Stomach (tissue), 9 donors: Measurements from ENCODE around the gene SF3B2. TPM values are rescaled to one million over a fixed set of nuclear protein-coding genes. Genes with fewer than 3 reads are reported as not detected.

Experiments used
- DNase-seq, 2 donors: peaks; one replicate each; pipeline versions ENCODE4 v3.0.0 to v3.0.0-alpha.2; 2013 to 2019
- H3K27ac ChIP-seq, 5 donors: fragments of 200-600 bp in 4 of 5; sonication (generic) in 4 of 5; one replicate each; pipeline ENCODE4 v1.5.1; 2013 to 2019; ENCODE audit warnings: mild to moderate bottlenecking in 1 of 5, moderate library complexity in 1 of 5
- H3K27me3 ChIP-seq, 3 donors: fragments of 200-600 bp; sonication (generic); one replicate each; pipeline ENCODE4 v1.5.1; 2017 to 2019; ENCODE audit warnings: mixed run types in 1 of 3
- H3K36me3 ChIP-seq, 4 donors: fragments of 200-600 bp; sonication (generic); 1 replicate in 3 of 4; 2 replicates in 1 of 4; pipeline ENCODE4 v1.5.1; 2016 to 2019
- H3K4me1 ChIP-seq, 4 donors: fragments of 200-600 bp; sonication (generic); one replicate each; pipeline ENCODE4 v1.5.1; 2016 to 2019
- H3K4me3 ChIP-seq, 4 donors: fragments of 200-600 bp; sonication (generic) in 3 of 4; one replicate each; pipeline ENCODE4 v1.5.1; 2016 to 2019; ENCODE audit warnings: mild to moderate bottlenecking in 1 of 4
- H3K9me3 ChIP-seq, 4 donors: fragments of 200-600 bp; sonication (generic); one replicate each; pipeline ENCODE4 v1.5.1; 2016 to 2019
- CTCF ChIP-seq, 7 experiments: fragments of 450-650 bp in 4 of 7; fragments of 200-600 bp in 3 of 7; sonication (generic) in 3 of 7; IDR thresholded peaks; one replicate each; pipeline ENCODE4 v1.5.1; 2016 to 2019; ENCODE audit warnings: antibody characterized with exemption in 7 of 7, control low read depth in 2 of 7, mild to moderate bottlenecking in 1 of 7
- EP300 ChIP-seq: sonication (generic); formaldehyde crosslinking; IDR thresholded peaks from one replicate; pipeline ENCODE4 v1.6.1; 2017; ENCODE audit warnings: antibody characterized with exemption
- POLR2A ChIP-seq, 4 donors: fragments of 450-650 bp; IDR thresholded peaks; one replicate each; pipeline ENCODE4 v1.6.1; 2016; ENCODE audit warnings: antibody characterized with exemption in 4 of 4, control low read depth in 2 of 4, mild to moderate bottlenecking in 1 of 4, moderate library complexity in 1 of 4
- POLR2AphosphoS5 ChIP-seq, 3 donors: sonication (generic); formaldehyde crosslinking; IDR thresholded peaks; one replicate each; pipeline ENCODE4 v1.6.1; 2016; ENCODE audit warnings: antibody characterized with exemption in 3 of 3
- WGBS, 5 donors: extraction: QIAGEN DNeasy Blood & Tissue Kit in 3 of 5; methylation state at CpG; one replicate each; pipeline versions ENCODE4 v1.1.5 to v1.1.7; 2013 to 2018; 5-methylcytosine and 5-hydroxymethylcytosine counted together
- intact Hi-C: fragments of 100-400 bp; cut with DNase I; formaldehyde crosslinking; loops from one replicate; pipeline ENCODE4 v1.15.1; 2023; ENCODE audit warnings: low total_unique reads
- polyA plus RNA-seq, 3 donors: library from polyadenylated mRNA; stranded (reverse); fragments of 200-250 nt; gene quantifications; one replicate each; pipeline ENCODE4 v1.2.3, GENCODE V29; 2013
- total RNA-seq, 5 donors: library from RNA; depleted of rRNA; stranded (reverse); fragments of >200 nt; gene quantifications; one replicate each; pipeline versions ENCODE4 v1.1.0 to v1.2.3, GENCODE V29; 2014 to 2016
- donor health status: healthy with polysubstance abuse.
- donor health status: Bipolar disorder and iron deficiency.
- donor health status: healthy.

The SF3B2 gene
- total and polyA plus RNA-seq, 8 donors = 52.7 to 366 (median 108) TPM

GRCh38 chr11:66037327-66037726 lies 14.8 kb upstream of the SF3B2 start:
- H3K9me3 ChIP-seq = no peaks in the 10 kb centered on the region
- peaks cover 0 to 20% (median 0%) of the 10 kb centered on the region in 3 donors for H3K27me3 ChIP-seq
- intact Hi-C loops = no loop called here
- H3K4me1 ChIP-seq = no peaks in the 10 kb centered on the region
- TF ChIP-seq CTCF (IDR thresholded peaks at IDR 0.05) (no peak), EP300 (no peak), POLR2A (IDR thresholded peaks at IDR 0.05) (no peak), POLR2AphosphoS5 (IDR thresholded peaks at IDR 0.05) (no peak)
- WGBS, 5 donors = 77 to 89% (median 87%) methylated on average over 3 of the region's 3 CpGs
- DNase-seq = no peak
- H3K27ac ChIP-seq = no peak overlapping the region
- no peak overlapping the region for H3K4me3 ChIP-seq
- H3K36me3 ChIP-seq = no peaks in the 10 kb centered on the region

GRCh38 chr11:66039765-66040164 lies 12.4 kb upstream of the SF3B2 start:
- 69 to 92% (median 84%) methylated on average over 3 of the region's 3 CpGs for WGBS, 5 donors

GRCh38 chr11:66042227-66042995 lies 9.8 kb upstream of the SF3B2 start:
- no peak for DNase-seq
- Histone ChIP-seq H3K4me3 (no peak overlapping the region), H3K36me3 (no peaks in the 10 kb centered on the region), H3K27ac (no peak overlapping the region), H3K4me1 (peaks cover 7 to 10% (median 9%) of the 10 kb centered on the region in 4 donors), H3K9me3 (no peaks in the 10 kb centered on the region), H3K27me3 (peaks cover 0 to 13% (median 2%) of the 10 kb centered on the region in 3 donors)
- intact Hi-C loops = no loop called here
- WGBS, 5 donors = 95 to 97% (median 96%) methylated on average over 65 to 81 of the region's 81 CpGs
- TF ChIP-seq POLR2A (IDR thresholded peaks at IDR 0.05) = no peak
- no peak for TF ChIP-seq CTCF (IDR thresholded peaks at IDR 0.05)
- no peak for TF ChIP-seq POLR2AphosphoS5 (IDR thresholded peaks at IDR 0.05)
- no peak for TF ChIP-seq EP300

More at GRCh38 chr11:66039765-66040164, 12.4 kb upstream of the SF3B2 start:
- TF ChIP-seq POLR2A (IDR thresholded peaks at IDR 0.05) = no peak
- TF ChIP-seq POLR2AphosphoS5 (IDR thresholded peaks at IDR 0.05) = no peak
- no peak for TF ChIP-seq EP300
- TF ChIP-seq CTCF (IDR thresholded peaks at IDR 0.05) = no peak
- Histone ChIP-seq H3K9me3 (no peaks in the 10 kb centered on the region), H3K4me3 (no peak overlapping the region), H3K4me1 (peaks cover 0 to 2% (median 2%) of the 10 kb centered on the region in 4 donors), H3K36me3 (no peaks in the 10 kb centered on the region), H3K27ac (no peak overlapping the region), H3K27me3 (peaks cover 0 to 20% (median 0%) of the 10 kb centered on the region in 3 donors)
- DNase-seq = no peak
- intact Hi-C loops = no loop called here

GRCh38 chr11:66042996-66043906 lies 8.9 kb upstream of the SF3B2 start:
- 96 to 98% (median 97%) methylated on average over 86 to 88 of the region's 88 CpGs for WGBS, 5 donors
- TF ChIP-seq POLR2A (IDR thresholded peaks at IDR 0.05) = no peak
- no peak for TF ChIP-seq CTCF (IDR thresholded peaks at IDR 0.05)
- no peak for TF ChIP-seq EP300
- TF ChIP-seq POLR2AphosphoS5 (IDR thresholded peaks at IDR 0.05) = no peak

More at GRCh38 chr11:66042996-66043906, 8.9 kb upstream of the SF3B2 start:
- Histone ChIP-seq H3K4me3 (no peak overlapping the region), H3K4me1 (peaks cover 7 to 10% (median 9%) of the 10 kb centered on the region in 4 donors), H3K27ac (no peak overlapping the region), H3K27me3 (peaks cover 0 to 20% (median 8%) of the 10 kb centered on the region in 3 donors), H3K36me3 (no peaks in the 10 kb centered on the region), H3K9me3 (no peaks in the 10 kb centered on the region)
- intact Hi-C loops = no loop called here
- no peak for DNase-seq
